HEK293 (cell line): ENCODE results near the gene SLC9A9.
"Not testable (repeated sequence)": the region's sequence is repeated elsewhere in the genome, so short reads cannot be mapped to it uniquely, and the experiment has no call there.

Experiments used
- CTCF ChIP-seq: fragments of 450-650 bp; formaldehyde crosslinking; IDR thresholded peaks from 2 replicates; pipeline ENCODE4 v1.5.1; 2016; ENCODE audit warnings: missing biosample characterization, missing genetic modification characterization
- ELK4 ChIP-seq: IDR thresholded peaks from 2 replicates; pipeline ENCODE4 v1.6.1; 2011; ENCODE audit warnings: mild to moderate bottlenecking, low read depth, low read length, borderline replicate concordance
- PRDM10 ChIP-seq: fragments of 450-650 bp; formaldehyde crosslinking; IDR thresholded peaks from 2 replicates; pipeline ENCODE4 v1.5.1; 2016; ENCODE audit warnings: missing biosample characterization, missing genetic modification characterization
- YY1 ChIP-seq: fragments of 450-650 bp; formaldehyde crosslinking; IDR thresholded peaks from 2 replicates; pipeline ENCODE4 v1.5.1; 2018; ENCODE audit warnings: missing biosample characterization, missing genetic modification characterization
- YY2 ChIP-seq: fragments of 450-650 bp; formaldehyde crosslinking; IDR thresholded peaks from 2 replicates; pipeline ENCODE4 v1.5.1; 2016; ENCODE audit warnings: missing biosample characterization, missing genetic modification characterization
- ZBTB21 ChIP-seq: fragments of 450-650 bp; formaldehyde crosslinking; IDR thresholded peaks from 2 replicates; pipeline ENCODE4 v1.5.1; 2017; ENCODE audit warnings: missing biosample characterization, missing genetic modification characterization
- ZBTB49 ChIP-seq: fragments of 450-650 bp; formaldehyde crosslinking; IDR thresholded peaks from 2 replicates; pipeline ENCODE4 v1.5.1; 2016; ENCODE audit warnings: missing biosample characterization, missing genetic modification characterization, low read depth
- ZBTB7A ChIP-seq: fragments of 450-650 bp; formaldehyde crosslinking; IDR thresholded peaks from 2 replicates; pipeline ENCODE4 v1.5.1; 2016; ENCODE audit warnings: low read depth, missing biosample characterization, missing genetic modification characterization
- ZNF473 ChIP-seq: fragments of 450-650 bp; formaldehyde crosslinking; IDR thresholded peaks from 2 replicates; pipeline ENCODE4 v1.5.1; 2017; ENCODE audit warnings: missing biosample characterization, missing genetic modification characterization
- ZNF560 ChIP-seq: fragments of 450-650 bp; formaldehyde crosslinking; IDR thresholded peaks from 2 replicates; pipeline ENCODE4 v1.5.1; 2017; ENCODE audit warnings: missing biosample characterization, missing genetic modification characterization, borderline replicate concordance

- not testable (repeated sequence) for TF ChIP-seq CTCF (tag by site-specific recombination); PRDM10; ZNF473; ZBTB7A (tag by site-specific recombination); YY2 (tag by site-specific recombination); YY1 (tag by site-specific recombination); ZBTB49; ZNF560 (tag by site-specific recombination); ELK4; ZBTB21 (tag by site-specific recombination)
These were observed 568.7 kb downstream of the SLC9A9 start for GRCh38 chr3:143279567-143279966.
